SK-N-MC (cell line): Measurements from ENCODE around the gene PI4K2A.

Experiments used
- DNase-seq: peaks from one replicate; pipeline ENCODE4 v3.0.0-alpha.2; 2011; ENCODE audit warnings: low read depth, low spot score
- H3K27ac ChIP-seq: fragments of 200-600 bp; sonication (generic); 2 replicates; pipeline ENCODE4 v1.5.1; 2016; ENCODE audit warnings: mixed run types
- H3K36me3 ChIP-seq: fragments of 200-600 bp; sonication (generic); 2 replicates; pipeline ENCODE4 v1.6.1; 2017; ENCODE audit warnings: antibody characterized with exemption, low read length, mixed read lengths; ENCODE audit not compliant: insufficient read depth
- H3K4me3 ChIP-seq: fragments of 200-600 bp; sonication (generic); 2 replicates; pipeline ENCODE4 v1.5.1; 2016
- H3K9ac ChIP-seq: fragments of 200-600 bp; sonication (generic); 2 replicates; pipeline ENCODE4 v1.8.0; 2017; ENCODE audit warnings: mixed run types, mixed read lengths; ENCODE audit not compliant: insufficient read length
- H3K9me3 ChIP-seq: fragments of 200-600 bp; sonication (generic); 2 replicates; pipeline ENCODE4 v1.6.1; 2017; ENCODE audit warnings: low read depth, mild to moderate bottlenecking, antibody characterized with exemption, low read length, moderate library complexity, mixed read lengths
- EZH2 ChIP-seq: fragments of 200-600 bp; sonication (generic); IDR thresholded peaks from one replicate; pipeline ENCODE4 v1.6.1; 2017; ENCODE audit warnings: antibody characterized with exemption
- FOXP2 ChIP-seq: optimal IDR thresholded peaks from 2 replicates; pipeline ENCODE3; 2011; ENCODE audit warnings: mild to moderate bottlenecking, moderate library complexity; ENCODE audit not compliant: insufficient read depth; ENCODE audit errors: extremely low read length, control extremely low read depth
- POLR2AphosphoS5 ChIP-seq: IDR thresholded peaks from 2 replicates; pipeline ENCODE4 v1.6.1; 2012; ENCODE audit warnings: mild to moderate bottlenecking, low read depth, low read length, borderline replicate concordance

The PI4K2A gene

GRCh38 chr10:97714401-97715258 lies 74.2 kb downstream of the PI4K2A start:
- Histone ChIP-seq H3K9me3 (no peaks in the 10 kb centered on the region), H3K36me3 (no peaks in the 10 kb centered on the region), H3K9ac (peak overlapping the region; percentile 45), H3K27ac (no peak overlapping the region), H3K4me3 (peak overlapping the region; percentile 80)
- DNase-seq, result no peak
- TF ChIP-seq EZH2, result no peak
- TF ChIP-seq FOXP2, result no peak
- TF ChIP-seq POLR2AphosphoS5, result 0 out of 2 replicates have a peak, but pooled peaks have one; percentile 23

- no peaks in the 10 kb centered on the region for H3K9me3 ChIP-seq
- no peak overlapping the region for H3K9ac ChIP-seq
- no peak for DNase-seq
- H3K4me3 ChIP-seq, result peak overlapping the region; percentile 80
- H3K36me3 ChIP-seq, result no peaks in the 10 kb centered on the region
- H3K27ac ChIP-seq, result no peak overlapping the region
- TF ChIP-seq EZH2 (no peak), POLR2AphosphoS5 (no peak), FOXP2 (no peak)
Observed at GRCh38 chr10:97715259-97715874, 74.9 kb downstream of the PI4K2A start.

GRCh38 chr10:97717627-97718026 lies 77.2 kb downstream of the PI4K2A start:
- TF ChIP-seq FOXP2 (no peak), POLR2AphosphoS5 (no peak), EZH2 (no peak)
- Histone ChIP-seq H3K9me3 (no peaks in the 10 kb centered on the region), H3K27ac (no peak overlapping the region), H3K36me3 (no peaks in the 10 kb centered on the region), H3K4me3 (no peak overlapping the region), H3K9ac (no peak overlapping the region)
- DNase-seq, result no peak

GRCh38 chr10:97718178-97718577 lies 77.7 kb downstream of the PI4K2A start:
- H3K4me3 ChIP-seq, result no peak overlapping the region

GRCh38 chr10:97718659-97719142 lies 78.2 kb downstream of the PI4K2A start:
- Histone ChIP-seq H3K9ac (no peak overlapping the region), H3K9me3 (no peaks in the 10 kb centered on the region), H3K4me3 (no peak overlapping the region), H3K36me3 (no peaks in the 10 kb centered on the region), H3K27ac (no peak overlapping the region)
- no peak for DNase-seq
- TF ChIP-seq EZH2, result no peak
- TF ChIP-seq FOXP2, result no peak
- TF ChIP-seq POLR2AphosphoS5, result no peak

More at GRCh38 chr10:97718178-97718577, 77.7 kb downstream of the PI4K2A start:
- no peak for DNase-seq
- no peaks in the 10 kb centered on the region for H3K36me3 ChIP-seq
- no peak overlapping the region for H3K27ac ChIP-seq
- no peaks in the 10 kb centered on the region for H3K9me3 ChIP-seq
- H3K9ac ChIP-seq, result no peak overlapping the region
- TF ChIP-seq FOXP2 (no peak), EZH2 (no peak), POLR2AphosphoS5 (no peak)

- no peaks in the 10 kb centered on the region for H3K36me3 ChIP-seq
- H3K9me3 ChIP-seq, result no peaks in the 10 kb centered on the region
- H3K9ac ChIP-seq, result no peak overlapping the region
- H3K4me3 ChIP-seq, result no peak overlapping the region
- TF ChIP-seq POLR2AphosphoS5 (no peak), FOXP2 (no peak), EZH2 (no peak)
- no peak overlapping the region for H3K27ac ChIP-seq
- no peak for DNase-seq
Observed at GRCh38 chr10:97719602-97720001, 79.1 kb downstream of the PI4K2A start.

- H3K36me3 ChIP-seq, result no peaks in the 10 kb centered on the region
- TF ChIP-seq POLR2AphosphoS5 (no peak), FOXP2 (no peak), EZH2 (no peak)
- H3K9ac ChIP-seq, result no peak overlapping the region
- no peak overlapping the region for H3K4me3 ChIP-seq
- H3K9me3 ChIP-seq, result no peaks in the 10 kb centered on the region
- H3K27ac ChIP-seq, result no peak overlapping the region
- DNase-seq, result no peak
Observed at GRCh38 chr10:97721871-97722780, 81.7 kb downstream of the PI4K2A start.

- H3K27ac ChIP-seq, result no peak overlapping the region
- DNase-seq, result no peak
- TF ChIP-seq FOXP2 (no peak), POLR2AphosphoS5 (no peak)
- no peaks in the 10 kb centered on the region for H3K9me3 ChIP-seq
- no peak overlapping the region for H3K9ac ChIP-seq
- no peak overlapping the region for H3K4me3 ChIP-seq
- H3K36me3 ChIP-seq, result no peaks in the 10 kb centered on the region
Observed at GRCh38 chr10:97723001-97723400, 82.5 kb downstream of the PI4K2A start.
